ENCODE results near the gene COMT. TPM values are rescaled to one million over a fixed set of nuclear protein-coding genes. Genes with fewer than 3 reads are reported as not detected.

The COMT gene
- total and polyA plus RNA-seq, 2 of the 4 experiments (the other 2 are of a cell fraction), result 202 to 347 TPM

DNA sequence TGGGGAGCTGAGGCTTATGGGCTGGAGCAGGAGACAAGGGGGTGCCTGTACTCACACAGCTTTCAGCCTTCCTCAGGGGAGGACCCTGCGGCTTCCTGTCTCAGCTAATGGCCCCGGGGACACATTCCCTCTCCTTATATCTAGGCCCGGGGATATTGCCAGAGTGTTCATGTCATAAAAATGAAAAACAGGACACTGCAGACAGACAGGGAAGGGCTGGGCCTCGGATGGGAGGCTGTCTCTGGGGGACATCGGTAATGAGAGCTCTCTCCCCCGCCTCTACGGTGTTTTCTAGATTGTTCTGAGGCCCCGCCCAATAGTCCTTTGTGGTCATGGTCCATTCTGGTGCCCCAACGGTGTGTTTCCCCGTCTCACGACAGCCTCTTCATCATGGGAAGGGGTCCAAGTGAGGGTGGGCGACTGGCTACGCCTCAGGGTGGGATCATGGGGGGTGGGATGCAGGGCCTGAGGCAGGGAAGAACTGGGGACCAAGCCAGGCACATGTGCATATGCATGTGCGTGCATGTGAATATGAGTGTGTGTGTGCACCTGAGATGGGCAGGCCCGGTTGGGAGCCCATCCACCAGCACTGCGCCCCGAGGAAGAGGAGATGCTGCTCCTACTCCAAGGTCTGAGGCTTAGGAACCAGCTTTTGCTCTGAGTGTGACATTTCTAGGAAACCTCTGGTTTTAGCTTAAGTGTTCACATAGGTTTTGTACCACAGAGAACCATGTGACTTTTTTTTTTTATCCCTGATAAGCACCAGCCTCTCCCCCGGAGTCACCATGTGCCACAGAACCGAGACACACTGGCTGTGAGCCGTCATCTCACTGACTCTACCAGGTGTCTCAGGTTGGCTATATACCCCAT lies 69.8 kb downstream of the COMT start:
- Histone ChIP-seq H2BK15ac (ENCODE audit: low read depth, low read length) (no peak overlapping the region), H3K4ac (ENCODE audit: low read depth, low read length) (no peak overlapping the region), H2AK5ac (ENCODE audit: low read depth, low read length) (no peak overlapping the region), H3K36me3 (ENCODE audit: control insufficient read depth, insufficient read depth, low read length) (no peaks in the 10 kb centered on the region), H2BK20ac (ENCODE audit: low read depth, low read length) (no peak overlapping the region), H3K9me3 (ENCODE audit: control insufficient read depth, insufficient read depth, low read length) (no peaks in the 10 kb centered on the region), H4K20me1 (ENCODE audit: insufficient read depth, low read length) (no peaks in the 10 kb centered on the region), H2AFZ (replicated peaks; ENCODE audit: low read length, poor library complexity) (no peak overlapping the region), H2BK5ac (ENCODE audit: low read depth, low read length, poor library complexity, severe bottlenecking) (no peak overlapping the region), H3K56ac (ENCODE audit: extremely low read depth, insufficient read depth, low read length) (no peak overlapping the region), H3K23ac (ENCODE audit: low read depth, low read length) (no peak overlapping the region), H2BK120ac (ENCODE audit: low read depth, low read length) (no peak overlapping the region), H3K79me1 (ENCODE audit: low read depth in 1 of 2, low read length in 2 of 2) (no peaks in the 10 kb centered on the region), H3K9me1 (ENCODE audit: insufficient read depth, low read length) (no peaks in the 10 kb centered on the region), H2AK9ac (replicated peaks; ENCODE audit: low read depth, low read length, poor library complexity) (no peak overlapping the region), H3K4me2 (ENCODE audit: low read depth, low read length) (no peak overlapping the region), H4K8ac (ENCODE audit: low read depth in 2 of 2, low read length in 2 of 2) (no peak overlapping the region), H3K14ac (replicated peaks; ENCODE audit: low read depth, low read length) (no peak overlapping the region), H3K27me3 (ENCODE audit: control insufficient read depth, insufficient read depth, low read length) (peaks cover 24% of the 10 kb centered on the region), H3K9ac (ENCODE audit: low read depth, low read length) (no peak overlapping the region), H4K91ac (ENCODE audit: insufficient read depth, low read depth, low read length) (no peak overlapping the region), H3K4me1 (ENCODE audit: control insufficient read depth, insufficient read depth, low read length) (no peaks in the 10 kb centered on the region), H3K18ac (ENCODE audit: low read depth, low read length) (no peak overlapping the region), H3K27ac (ENCODE audit: insufficient read depth, low read length) (no peak overlapping the region), H4K5ac (ENCODE audit: low read depth, low read length) (no peak overlapping the region), H3K4me3 (ENCODE audit: insufficient read depth, low read depth, low read length) (no peak overlapping the region)
- TF ChIP-seq NFE2L2 (IDR thresholded peaks at IDR 0.05; ENCODE audit: low read depth, low read length) (no peak), RFX5 (IDR thresholded peaks at IDR 0.05; ENCODE audit: low read depth, low read length) (no peak), RCOR1 (IDR thresholded peaks at IDR 0.05; ENCODE audit: insufficient replicate concordance, low read length) (no peak), FOS (IDR thresholded peaks at IDR 0.05; ENCODE audit: low read depth, low read length) (no peak), MAFK (IDR thresholded peaks at IDR 0.05; ENCODE audit: low read depth, low read length) (no peak), POLR2A (IDR thresholded peaks at IDR 0.05; ENCODE audit: low read depth, low read length) (no peak)
- TF ChIP-seq, protein P1, sequence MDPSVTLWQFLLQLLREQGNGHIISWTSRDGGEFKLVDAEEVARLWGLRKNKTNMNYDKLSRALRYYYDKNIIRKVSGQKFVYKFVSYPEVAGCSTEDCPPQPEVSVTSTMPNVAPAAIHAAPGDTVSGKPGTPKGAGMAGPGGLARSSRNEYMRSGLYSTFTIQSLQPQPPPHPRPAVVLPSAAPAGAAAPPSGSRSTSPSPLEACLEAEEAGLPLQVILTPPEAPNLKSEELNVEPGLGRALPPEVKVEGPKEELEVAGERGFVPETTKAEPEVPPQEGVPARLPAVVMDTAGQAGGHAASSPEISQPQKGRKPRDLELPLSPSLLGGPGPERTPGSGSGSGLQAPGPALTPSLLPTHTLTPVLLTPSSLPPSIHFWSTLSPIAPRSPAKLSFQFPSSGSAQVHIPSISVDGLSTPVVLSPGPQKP (IDR thresholded peaks at IDR 0.05; ENCODE audit: borderline replicate concordance, low read depth, low read length), result no peak
- intact Hi-C loops (cut with micrococcal nuclease), result loop anchor here (5.0 kb wide), 1 partner anchor 279 kb away; no protein-coding TSS in a partner anchor
- ChIA-PET POLR2A (ENCODE audit: unreplicated experiment) (no interaction called here), CTCF (interaction anchor here (0.7 to 0.8 kb wide), 2 partner anchors 9 to 76 kb away, joined by 3 to 9 read pairs; no protein-coding TSS in a partner anchor)
- in situ Hi-C loops (cut with MboI; ENCODE audit: low sequenced_read_pairs), result loop anchor here (5.0 kb wide), 1 partner anchor 39 kb away; no protein-coding TSS in a partner anchor
- 76% methylated on average over 10 of the region's 20 CpGs; no CpG with 5 or more reads in 1 of the 2 experiments for WGBS, 2 experiments (ENCODE audit: extremely low coverage in 2 of 2, insufficient read length in 1 of 2)
- ATAC-seq (ENCODE audit: low read depth), result no peak
- no TSS peak for BruUV-seq (replicated peaks)
- dilution Hi-C loops (cut with HindIII; ENCODE audit: low sequenced_read_pairs, unreplicated experiment), result no loop called here
- no peak for DNase-seq
